Gastroesophageal sphincter (tissue), 4 donors: ENCODE measurements around the gene ROPN1L. TPM values are rescaled to one million over a fixed set of nuclear protein-coding genes. Genes with fewer than 3 reads are reported as not detected.

Experiments used
- ATAC-seq: fragments of 150-250 bp; one replicate; pipeline ENCODE4 v1.9.1; 2016; ENCODE audit warnings: mild to moderate bottlenecking, moderate library complexity
- H3K27ac ChIP-seq, 4 donors: fragments of 200-600 bp; sonication (generic) in 3 of 4; 1 replicate in 3 of 4; 2 replicates in 1 of 4; pipeline ENCODE4 v1.5.1; 2016 to 2019
- H3K27me3 ChIP-seq: fragments of 200-600 bp; sonication (generic); one replicate; pipeline ENCODE4 v1.5.1; 2019
- H3K36me3 ChIP-seq, 2 donors: fragments of 200-600 bp; sonication (generic); one replicate each; pipeline ENCODE4 v1.5.1; 2019; ENCODE audit warnings: control low read depth in 1 of 2
- H3K4me1 ChIP-seq, 3 donors: fragments of 200-600 bp; sonication (generic); 1 replicate in 2 of 3; 2 replicates in 1 of 3; pipeline ENCODE4 v1.5.1; 2016 to 2019; ENCODE audit warnings: control low read depth in 2 of 3
- H3K4me3 ChIP-seq, 2 donors: fragments of 200-600 bp; sonication (generic); one replicate each; pipeline ENCODE4 v1.5.1; 2019; ENCODE audit warnings: mild to moderate bottlenecking in 1 of 2, moderate library complexity in 1 of 2
- H3K9me3 ChIP-seq, 3 donors: fragments of 200-600 bp; sonication (generic); one replicate each; pipeline ENCODE4 v1.5.1; 2017 to 2019; ENCODE audit warnings: control low read depth in 2 of 3
- CTCF ChIP-seq, 4 experiments: fragments of 200-600 bp in 2 of 4; fragments of 450-650 bp in 2 of 4; sonication (generic) in 1 of 4; IDR thresholded peaks; one replicate each; pipeline ENCODE4 v1.5.1; 2017 to 2019; ENCODE audit warnings: antibody characterized with exemption in 4 of 4, mild to moderate bottlenecking in 2 of 4, moderate library complexity in 2 of 4
- EP300 ChIP-seq: sonication (generic); formaldehyde crosslinking; IDR thresholded peaks from one replicate; pipeline ENCODE4 v1.6.1; 2017; ENCODE audit warnings: antibody characterized with exemption, mild to moderate bottlenecking
- POLR2A ChIP-seq, 2 donors: fragments of 450-650 bp; IDR thresholded peaks; one replicate each; pipeline ENCODE4 v1.6.1; 2017; ENCODE audit warnings: antibody characterized with exemption in 2 of 2, mild to moderate bottlenecking in 2 of 2, moderate library complexity in 1 of 2
- POLR2AphosphoS5 ChIP-seq: sonication (generic); formaldehyde crosslinking; IDR thresholded peaks from one replicate; pipeline ENCODE4 v1.6.1; 2017; ENCODE audit warnings: antibody characterized with exemption
- WGBS, 2 donors: methylation state at CpG; one replicate each; pipeline ENCODE4 v1.1.5; 2018; ENCODE audit warnings: low coverage in 1 of 2; 5-methylcytosine and 5-hydroxymethylcytosine counted together
- total RNA-seq, 4 donors: library from RNA; depleted of rRNA; stranded (reverse); fragments of >200 nt; gene quantifications; one replicate each; pipeline ENCODE4 v1.1.0, GENCODE V29; 2016

ROPN1L gene
- total RNA-seq, 4 donors from 2014 or later = 1.1 TPM; not detected in 3

GRCh38 chr5:10409504-10409903, 32.2 kb upstream of the ROPN1L start:
- peaks cover 19 to 100% of the 10 kb centered on the region in 2 donors for H3K36me3 ChIP-seq
- 80 to 100% methylated on average over 1 of the region's 1 CpG for WGBS, 2 donors

GRCh38 chr5:10410662-10411061, 31.0 kb upstream of the ROPN1L start:
- peaks cover 19 to 100% of the 10 kb centered on the region in 2 donors for H3K36me3 ChIP-seq
- WGBS, 2 donors = 70 to 77% methylated on average over 1 of the region's 1 CpG

More at GRCh38 chr5:10409504-10409903, 32.2 kb upstream of the ROPN1L start:
- TF ChIP-seq POLR2A (IDR thresholded peaks at IDR 0.05) (no peak), POLR2AphosphoS5 (no peak), EP300 (no peak), CTCF (IDR thresholded peaks at IDR 0.05) (no peak)
- Histone ChIP-seq H3K27me3 (no peaks in the 10 kb centered on the region), H3K27ac (no peak overlapping the region), H3K4me3 (no peak overlapping the region), H3K9me3 (no peaks in the 10 kb centered on the region), H3K4me1 (no peaks in the 10 kb centered on the region)
- ATAC-seq = no peak

DNA sequence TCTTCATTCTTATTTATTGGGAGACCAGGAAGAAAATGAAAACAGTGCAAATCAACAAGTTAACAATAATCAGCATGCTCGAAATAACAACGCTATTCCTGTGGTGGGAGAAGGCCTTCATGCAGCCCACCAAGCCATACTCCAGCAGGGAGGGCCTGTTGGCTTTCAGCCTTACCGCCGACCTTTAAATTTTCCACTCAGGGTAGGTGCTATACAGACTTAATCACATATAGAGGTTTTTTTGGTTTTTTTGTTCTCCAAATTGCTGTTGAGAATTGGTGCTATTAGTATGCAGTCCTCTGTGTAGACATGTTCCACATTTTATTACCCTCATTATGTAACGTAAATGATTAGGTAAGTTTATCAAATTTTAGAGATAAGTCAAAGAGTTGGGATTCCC, 30.3 kb upstream of the ROPN1L start:
- H3K27ac ChIP-seq = no peak overlapping the region
- H3K36me3 ChIP-seq = peaks cover 19 to 100% of the 10 kb centered on the region in 2 donors
- no peaks in the 10 kb centered on the region for H3K4me1 ChIP-seq
- no peaks in the 10 kb centered on the region for H3K9me3 ChIP-seq
- ATAC-seq = no peak
- no peak overlapping the region for H3K4me3 ChIP-seq
- TF ChIP-seq EP300 (no peak), CTCF (IDR thresholded peaks at IDR 0.05) (no peak), POLR2A (IDR thresholded peaks at IDR 0.05) (no peak), POLR2AphosphoS5 (no peak)
- no peaks in the 10 kb centered on the region for H3K27me3 ChIP-seq
- WGBS, 2 donors = 89% methylated on average over 4 to 5 of the region's 5 CpGs

More at GRCh38 chr5:10410662-10411061, 31.0 kb upstream of the ROPN1L start:
- H3K4me1 ChIP-seq = no peaks in the 10 kb centered on the region
- H3K9me3 ChIP-seq = no peaks in the 10 kb centered on the region
- no peak overlapping the region for H3K4me3 ChIP-seq
- H3K27me3 ChIP-seq = no peaks in the 10 kb centered on the region
- ATAC-seq = no peak
- TF ChIP-seq CTCF (IDR thresholded peaks at IDR 0.05) (no peak), POLR2A (IDR thresholded peaks at IDR 0.05) (no peak), POLR2AphosphoS5 (no peak), EP300 (no peak)
- H3K27ac ChIP-seq = no peak overlapping the region

DNA sequence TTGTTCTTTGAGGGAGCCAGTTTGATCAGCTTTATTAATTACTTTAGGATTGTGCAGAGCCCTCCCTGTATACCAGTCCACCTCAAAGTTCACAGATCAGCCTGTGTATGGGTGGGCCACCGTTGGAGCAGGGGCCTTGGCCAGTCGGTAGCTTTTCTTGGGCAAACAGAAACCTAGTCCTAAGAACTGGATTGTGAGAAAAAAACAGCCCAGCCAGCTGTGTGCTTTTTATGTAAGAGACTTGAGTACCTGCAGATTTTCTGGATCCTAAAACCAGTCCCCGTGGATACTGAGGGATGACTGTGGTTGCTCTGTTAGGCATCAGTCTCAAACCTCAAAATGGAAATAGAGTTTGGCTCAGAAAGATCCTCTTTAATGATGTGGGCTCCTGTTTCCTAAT, 24.8 kb upstream of the ROPN1L start:
- Histone ChIP-seq H3K4me3 (no peak overlapping the region), H3K27ac (no peak overlapping the region), H3K27me3 (no peaks in the 10 kb centered on the region), H3K4me1 (peaks cover 0 to 16% (median 0%) of the 10 kb centered on the region in 3 donors), H3K36me3 (peaks cover 16 to 100% of the 10 kb centered on the region in 2 donors), H3K9me3 (no peaks in the 10 kb centered on the region)
- ATAC-seq = no peak
- TF ChIP-seq CTCF (IDR thresholded peaks at IDR 0.05) (no peak), EP300 (no peak)
- 94 to 100% methylated on average over 1 to 3 of the region's 3 CpGs for WGBS, 2 donors

DNA sequence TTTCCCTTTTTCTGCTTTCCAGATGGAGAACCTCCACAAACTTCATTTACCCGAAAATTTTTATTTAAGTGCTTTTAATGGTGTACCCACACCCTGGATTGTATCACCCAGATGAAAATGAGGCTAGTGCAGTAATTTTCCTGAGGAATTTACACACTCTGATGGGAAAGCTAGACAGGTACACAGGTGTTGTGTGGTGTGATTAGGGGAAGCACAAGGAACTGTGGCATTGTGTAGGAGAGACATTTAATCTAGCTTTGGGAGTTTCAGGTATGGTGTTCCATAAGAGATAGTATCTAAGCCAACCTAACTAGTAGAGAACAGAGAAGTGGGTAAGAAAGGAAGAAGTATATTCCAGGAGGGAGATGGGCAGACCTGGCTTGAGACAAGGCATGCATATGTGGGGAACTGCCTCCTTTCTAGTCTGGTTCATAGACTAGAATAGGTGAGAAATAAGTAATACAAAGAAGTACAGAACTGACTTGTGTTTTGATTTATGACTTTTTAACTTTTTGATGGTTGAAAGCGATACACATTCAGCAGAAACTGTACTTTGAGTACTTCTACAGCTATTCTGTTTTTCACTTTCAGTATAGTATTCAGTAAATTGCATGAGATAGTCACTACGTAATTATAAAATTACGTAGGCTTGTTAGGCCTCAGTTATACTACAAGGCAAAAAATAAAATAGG, 22.9 kb upstream of the ROPN1L start:
- Histone ChIP-seq H3K36me3 (peaks cover 9 to 95% of the 10 kb centered on the region in 2 donors), H3K9me3 (no peaks in the 10 kb centered on the region), H3K27me3 (no peaks in the 10 kb centered on the region), H3K4me1 (peaks cover 0 to 16% (median 0%) of the 10 kb centered on the region in 3 donors), H3K27ac (no peak overlapping the region), H3K4me3 (no peak overlapping the region)
- WGBS, 2 donors = 93% methylated on average over 4 of the region's 4 CpGs
- TF ChIP-seq EP300 (no peak), CTCF (IDR thresholded peaks at IDR 0.05) (no peak), POLR2A (IDR thresholded peaks at IDR 0.05) (no peak), POLR2AphosphoS5 (no peak)
- ATAC-seq = no peak
